Caco-2 (cell line): ENCODE data around the gene IMMP2L. TPM values are rescaled to one million over a fixed set of nuclear protein-coding genes. Genes with fewer than 3 reads are reported as not detected.
"Not testable (repeated sequence)": the region's sequence is repeated elsewhere in the genome, so short reads cannot be mapped to it uniquely, and the experiment has no call there.

Experiments
- BruUV-seq: library from RNA; stranded (reverse); fragments of 400-500 nt; replicated peaks from 2 replicates; lab custom pipeline; 2021; lab: Mats Ljungman, UMichigan
- CTCF ChIA-PET: fragments of 300-600 bp; sonication (Branson Sonifier 250); formaldehyde crosslinking; loops from one replicate; lab custom pipeline; 2022; ENCODE audit warnings: antibody characterized with exemption; lab: Charles Lee
- POLR2A ChIA-PET: fragments of 300-600 bp; sonication (Branson Sonifier 250); formaldehyde crosslinking; loops from one replicate; lab custom pipeline; 2022; ENCODE audit warnings: antibody characterized with exemption; lab: Charles Lee
- DNase-seq, 2 experiments: peaks; one replicate each; pipeline versions ENCODE4 v3.0.0 to v3.0.0-alpha.2; 2020 to 2022
- H3K27me3 ChIP-seq: replicated peaks from 2 replicates; pipeline ENCODE4 v1.6.0; 2011; ENCODE audit warnings: low read length; ENCODE audit not compliant: control insufficient read depth, insufficient read depth
- H3K36me3 ChIP-seq: 2 replicates; pipeline ENCODE4 v1.5.1; 2011; ENCODE audit warnings: low read length; ENCODE audit not compliant: control insufficient read depth, insufficient read depth
- H3K4me1 ChIP-seq: fragments of 250-450 bp; sonication (Bioruptor Pico); 2 replicates; pipeline ENCODE4 v1.5.1; 2020; ENCODE audit warnings: mild to moderate bottlenecking
- H3K4me3 ChIP-seq: 2 replicates; pipeline ENCODE4 v1.5.1; 2011; ENCODE audit warnings: low read depth, mild to moderate bottlenecking, control low read depth, low read length
- H3K9me3 ChIP-seq: fragments of 250-450 bp; sonication (Bioruptor Pico); 2 replicates; pipeline ENCODE4 v1.5.1; 2020; ENCODE audit warnings: mild to moderate bottlenecking, moderate library complexity
- H3K27ac Mint-ChIP-seq: one replicate; pipeline ENCODE4 v1.8.0; 2022; ENCODE audit warnings: mixed read lengths; ENCODE audit not compliant: unreplicated experiment
- H3K27me3 Mint-ChIP-seq: one replicate; pipeline ENCODE4 v1.8.0; 2022; ENCODE audit warnings: mixed read lengths; ENCODE audit not compliant: insufficient read depth, unreplicated experiment
- H3K36me3 Mint-ChIP-seq: one replicate; pipeline ENCODE4 v1.8.0; 2022; ENCODE audit warnings: mild to moderate bottlenecking, mixed read lengths; ENCODE audit not compliant: insufficient read depth, unreplicated experiment
- H3K4me1 Mint-ChIP-seq: one replicate; pipeline ENCODE4 v1.8.0; 2022; ENCODE audit warnings: low read depth, mixed read lengths; ENCODE audit not compliant: unreplicated experiment
- H3K4me3 Mint-ChIP-seq: one replicate; pipeline ENCODE4 v1.8.0; 2022; ENCODE audit warnings: mild to moderate bottlenecking, moderate library complexity, mixed read lengths; ENCODE audit not compliant: unreplicated experiment
- H3K9me3 Mint-ChIP-seq: one replicate; pipeline ENCODE4 v1.8.0; 2022; ENCODE audit warnings: mixed read lengths; ENCODE audit not compliant: unreplicated experiment
- CTCF ChIP-seq, 2 experiments: fragments of 200-600 bp in 1 of 2; IDR thresholded peaks; 1 replicate in 1 of 2; 2 replicates in 1 of 2; pipeline versions ENCODE4 v1.5.1 to v1.8.0; 2011 to 2022; ENCODE audit warnings: antibody characterized with exemption in 1 of 2, control low read depth in 1 of 2, inconsistent platforms in 1 of 2, low read depth in 1 of 2, low read length in 1 of 2, mild to moderate bottlenecking in 1 of 2, moderate library complexity in 1 of 2; ENCODE audit not compliant: insufficient read depth in 1 of 2, severe bottlenecking in 1 of 2, unreplicated experiment in 1 of 2
- intact Hi-C: fragments of 100-400 bp; cut with micrococcal nuclease; formaldehyde crosslinking; loops from one replicate; pipeline ENCODE4 v1.10.0; 2022; ENCODE audit not compliant: unreplicated experiment
- total RNA-seq: library from RNA; stranded (reverse); gene quantifications from 2 replicates; pipeline ENCODE4 v1.2.3, GENCODE V29; 2022

IMMP2L gene
- total RNA-seq, 1 experiment from 2014 or later: 9.5 TPM

DNA sequence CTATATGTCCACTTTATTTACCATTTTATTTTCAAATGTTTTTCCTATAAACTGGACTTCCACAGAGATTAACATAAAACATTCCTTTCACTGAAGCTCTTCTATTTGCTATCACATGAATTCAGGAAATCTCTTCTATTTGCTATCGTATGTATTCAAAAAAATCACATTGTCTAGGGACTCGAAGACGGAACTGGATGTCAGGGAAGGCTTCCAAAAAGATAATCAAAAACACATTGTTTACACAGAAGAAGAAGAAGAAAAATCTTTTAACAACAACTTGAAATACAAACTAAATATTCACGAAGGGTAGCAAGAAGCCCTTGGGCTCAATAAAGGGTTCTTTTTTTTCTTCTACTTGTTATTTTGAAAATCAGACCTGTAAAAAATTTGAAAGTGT lies 897.5 kb downstream of the IMMP2L start:
- H3K27me3 Mint-ChIP-seq: no peaks in the 10 kb centered on the region
- no peak overlapping the region for H3K27ac Mint-ChIP-seq
- BruUV-seq: no TSS peak
- Histone ChIP-seq H3K4me3 (no peak overlapping the region), H3K4me1 (no peaks in the 10 kb centered on the region), H3K27me3 (no peaks in the 10 kb centered on the region), H3K9me3 (no peaks in the 10 kb centered on the region; the same call in 1 of the 2 replicates), H3K36me3 (no peaks in the 10 kb centered on the region)
- ChIA-PET CTCF (no interaction called here), POLR2A (no interaction called here)
- no peaks in the 10 kb centered on the region for H3K36me3 Mint-ChIP-seq
- intact Hi-C loops: no loop called here
- H3K4me3 Mint-ChIP-seq: no peak overlapping the region
- no peaks in the 10 kb centered on the region for H3K9me3 Mint-ChIP-seq
- TF ChIP-seq CTCF (IDR thresholded peaks at IDR 0.05; ENCODE audit: insufficient read depth in 1 of 2, low read depth in 1 of 2, low read length in 1 of 2, severe bottlenecking in 1 of 2, unreplicated experiment in 1 of 2): no peak
- no peak for DNase-seq
- no peaks in the 10 kb centered on the region for H3K4me1 Mint-ChIP-seq

DNA sequence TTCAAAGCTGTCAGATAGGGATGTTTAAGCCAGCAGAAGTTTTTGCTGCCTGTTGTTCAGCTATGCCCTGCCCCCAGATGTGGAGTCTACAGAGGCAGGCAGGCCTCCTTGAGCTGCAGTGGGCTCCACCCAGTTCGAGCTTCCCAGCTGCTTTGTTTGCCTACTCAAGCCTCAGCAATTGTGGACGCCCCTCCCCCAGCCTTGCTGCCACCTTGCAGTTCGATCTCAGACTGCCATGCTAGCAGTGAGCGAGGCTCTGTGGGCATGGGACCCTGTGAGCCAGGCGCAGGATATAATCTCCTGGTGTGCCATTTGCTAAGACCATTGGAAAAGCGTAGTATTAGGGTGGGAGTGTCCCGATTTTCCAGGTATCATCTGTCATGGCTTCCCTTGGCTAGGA lies 901.7 kb downstream of the IMMP2L start:
- intact Hi-C loops, H3K36me3 ChIP-seq, H3K4me3 ChIP-seq, H3K27ac Mint-ChIP-seq, H3K4me3 Mint-ChIP-seq, H3K4me1 Mint-ChIP-seq, H3K9me3 ChIP-seq, H3K36me3 Mint-ChIP-seq, H3K27me3 Mint-ChIP-seq, DNase-seq, CTCF ChIA-PET, H3K27me3 ChIP-seq, H3K4me1 ChIP-seq, POLR2A ChIA-PET, BruUV-seq: not testable (repeated sequence)
- H3K9me3 Mint-ChIP-seq: peaks cover 11% of the 10 kb centered on the region

DNA sequence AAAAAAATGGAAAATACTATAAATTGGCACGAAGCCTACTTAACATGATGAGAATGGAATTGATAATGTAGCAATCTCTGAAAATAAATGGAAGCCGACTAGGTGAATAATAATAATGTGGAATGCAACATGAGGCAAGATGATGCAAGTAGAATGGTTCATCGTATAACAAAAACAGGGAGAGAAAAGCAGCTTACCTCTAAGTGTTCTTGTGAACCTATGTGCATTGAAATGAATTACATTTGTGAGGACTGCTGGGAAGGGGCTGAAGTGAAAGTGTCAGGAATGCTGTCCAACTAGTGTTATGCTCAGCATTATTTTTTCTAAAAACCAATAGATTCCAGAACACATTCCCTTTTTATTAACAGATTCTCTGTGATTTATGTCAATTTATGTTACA lies 912.0 kb downstream of the IMMP2L start:
- Mint-ChIP-seq H3K27me3 (no peaks in the 10 kb centered on the region), H3K9me3 (no peaks in the 10 kb centered on the region), H3K4me3 (no peak overlapping the region), H3K27ac (no peak overlapping the region), H3K36me3 (no peaks in the 10 kb centered on the region), H3K4me1 (no peaks in the 10 kb centered on the region)
- no peak overlapping the region for H3K4me3 ChIP-seq
- no TSS peak for BruUV-seq
- CTCF ChIA-PET: no interaction called here
- H3K9me3 ChIP-seq: 0 out of 2 replicates have a peak, but pooled peaks cover 3% of the 10 kb centered on the region
- no peaks in the 10 kb centered on the region for H3K36me3 ChIP-seq
- TF ChIP-seq CTCF (IDR thresholded peaks at IDR 0.05; ENCODE audit: insufficient read depth in 1 of 2, low read depth in 1 of 2, low read length in 1 of 2, severe bottlenecking in 1 of 2, unreplicated experiment in 1 of 2): no peak
- intact Hi-C loops: no loop called here
- no peak for DNase-seq
- no peaks in the 10 kb centered on the region for H3K27me3 ChIP-seq
- POLR2A ChIA-PET: no interaction called here
- H3K4me1 ChIP-seq: no peaks in the 10 kb centered on the region

- ChIA-PET POLR2A (no interaction called here), CTCF (no interaction called here)
- H3K27me3 ChIP-seq: no peaks in the 10 kb centered on the region
- no peaks in the 10 kb centered on the region for H3K9me3 ChIP-seq
- no peaks in the 10 kb centered on the region for H3K27me3 Mint-ChIP-seq
- no peaks in the 10 kb centered on the region for H3K4me1 ChIP-seq
- no TSS peak for BruUV-seq
- H3K4me3 ChIP-seq: no peak overlapping the region
- no peak overlapping the region for H3K4me3 Mint-ChIP-seq
- TF ChIP-seq CTCF (IDR thresholded peaks at IDR 0.05; ENCODE audit: insufficient read depth in 1 of 2, low read depth in 1 of 2, low read length in 1 of 2, severe bottlenecking in 1 of 2, unreplicated experiment in 1 of 2): no peak
- H3K9me3 Mint-ChIP-seq: no peaks in the 10 kb centered on the region
- intact Hi-C loops: no loop called here
- no peaks in the 10 kb centered on the region for H3K36me3 Mint-ChIP-seq
- no peaks in the 10 kb centered on the region for H3K36me3 ChIP-seq
- no peak for DNase-seq
- no peak overlapping the region for H3K27ac Mint-ChIP-seq
- no peaks in the 10 kb centered on the region for H3K4me1 Mint-ChIP-seq
Measured at GRCh38 chr7:110647266-110647665, 915.0 kb downstream of the IMMP2L start.
